SK-N-DZ (cell line): Measurements from ENCODE around the gene HNRNPUL2.

Experiments used
- DNase-seq: peaks from one replicate; pipeline ENCODE4 v3.0.0-alpha.2; 2015; ENCODE audit warnings: low spot score

The HNRNPUL2 gene

GRCh38 chr11:62727872-62728170, 564 bp upstream of the HNRNPUL2 start:
- peak; percentile 99 for DNase-seq

GRCh38 chr11:62726915-62727164, 417 bp downstream of the HNRNPUL2 start:
- no peak for DNase-seq

GRCh38 chr11:62726156-62726914, 922 bp downstream of the HNRNPUL2 start:
- peak; percentile 18 for DNase-seq

GRCh38 chr11:62725646-62726045, 1.6 kb downstream of the HNRNPUL2 start:
- DNase-seq = no peak

GRCh38 chr11:62724171-62724570, 3.1 kb downstream of the HNRNPUL2 start:
- DNase-seq = no peak

GRCh38 chr11:62721994-62722393, 5.3 kb downstream of the HNRNPUL2 start:
- DNase-seq = no peak

GRCh38 chr11:62719302-62719978, 7.8 kb downstream of the HNRNPUL2 start:
- no peak for DNase-seq

- no peak for DNase-seq
Measured at GRCh38 chr11:62716816-62717215, 10.4 kb downstream of the HNRNPUL2 start.

- no peak for DNase-seq
Measured at GRCh38 chr11:62716206-62716605, 11.1 kb downstream of the HNRNPUL2 start.

- DNase-seq = no peak
Measured at GRCh38 chr11:62715150-62716130, 11.8 kb downstream of the HNRNPUL2 start.

GRCh38 chr11:62713343-62713742, 13.9 kb downstream of the HNRNPUL2 start:
- no peak for DNase-seq

GRCh38 chr11:62712861-62713260, 14.4 kb downstream of the HNRNPUL2 start:
- DNase-seq = no peak

GRCh38 chr11:62712276-62712812, 14.9 kb downstream of the HNRNPUL2 start:
- no peak for DNase-seq

GRCh38 chr11:62710001-62710345, 17.3 kb downstream of the HNRNPUL2 start:
- no peak for DNase-seq

- DNase-seq = peak; percentile 96
Measured at GRCh38 chr11:62709247-62710000, 17.8 kb downstream of the HNRNPUL2 start.

GRCh38 chr11:62708793-62709192, 18.5 kb downstream of the HNRNPUL2 start:
- peak; percentile 34 for DNase-seq

- peak; percentile 30 for DNase-seq
Measured at GRCh38 chr11:62708392-62708791, 18.9 kb downstream of the HNRNPUL2 start.

GRCh38 chr11:62707277-62707861, 19.9 kb downstream of the HNRNPUL2 start, which contains the start of the genes BSCL2 and GNG3:
Gene BSCL2 (minus strand): TSS chr11:62707424. CDS start chr11:62707195, 229 bp downstream.
Gene GNG3 (plus strand): TSS chr11:62707676. CDS start chr11:62708296, 620 bp downstream.
- DNase-seq = peak; percentile 99

GRCh38 chr11:62706850-62707247, 20.4 kb downstream of the HNRNPUL2 start:
- no peak for DNase-seq

GRCh38 chr11:62705880-62706849, 21.1 kb downstream of the HNRNPUL2 start:
- DNase-seq = peak; percentile 91
